Left ventricle myocardium superior (tissue), 1 donor: ENCODE measurements around the gene ATP6V0D1. TPM values are rescaled to one million over a fixed set of nuclear protein-coding genes. Genes with fewer than 3 reads are reported as not detected.
A peak's percentile ranks its signal among the peaks of the same experiment; 100 is the strongest.
"Not testable (repeated sequence)": the region's sequence is repeated elsewhere in the genome, so short reads cannot be mapped to it uniquely, and the experiment has no call there.

Experiments
- ATAC-seq: fragments of 200-7000 bp; cut with Tn5 transposase; one replicate; pipeline ENCODE4 v1.9.1; 2020; ENCODE audit warnings: mild to moderate bottlenecking, moderate library complexity
- DNase-seq: peaks from one replicate; pipeline ENCODE4 v3.0.0-alpha.2; 2020
- intact Hi-C: fragments of 100-400 bp; cut with micrococcal nuclease; formaldehyde crosslinking; loops from one replicate; pipeline ENCODE4 v1.11.0; 2022
- total RNA-seq: library from RNA; stranded (reverse); fragmentation: NEBNext Ultra II Directional; extraction: Animal tissue kit (Norgen Biotek cat#: 25700); gene quantifications from one replicate; pipeline ENCODE4 v1.2.1, GENCODE V29; 2021
- donor health status: DM: no; HTN: yes; CAD: no; lungs with severe emphysema.

Gene ATP6V0D1
- total RNA-seq, 1 donor from 2014 or later, result 66.6 TPM

GRCh38 chr16:67509016-67509415 lies 28.1 kb upstream of the ATP6V0D1 start:
- intact Hi-C loops, result no loop called here
- DNase-seq (peak; percentile 9), ATAC-seq (no peak)

GRCh38 chr16:67506468-67506867 lies 25.5 kb upstream of the ATP6V0D1 start:
- intact Hi-C loops, result no loop called here
- ATAC-seq, result no peak

GRCh38 chr16:67504031-67505021 lies 23.4 kb upstream of the ATP6V0D1 start:
- intact Hi-C loops, result no loop called here
- DNase-seq, result peak; percentile 65
- peak; percentile 88 for ATAC-seq

More at GRCh38 chr16:67506468-67506867, 25.5 kb upstream of the ATP6V0D1 start:
- no peak for DNase-seq

GRCh38 chr16:67499106-67499505 lies 18.1 kb upstream of the ATP6V0D1 start:
- peak; percentile 87 for ATAC-seq
- intact Hi-C loops, result no loop called here
- peak; percentile 55 for DNase-seq

GRCh38 chr16:67490335-67491096 lies 9.6 kb upstream of the ATP6V0D1 start:
- intact Hi-C loops, result no loop called here

GRCh38 chr16:67489401-67490083 lies 8.6 kb upstream of the ATP6V0D1 start:
- ATAC-seq, result peak; percentile 60
- no peak for DNase-seq
- intact Hi-C loops, result no loop called here

More at GRCh38 chr16:67490335-67491096, 9.6 kb upstream of the ATP6V0D1 start:
- no peak for ATAC-seq
- no peak for DNase-seq

- DNase-seq, ATAC-seq, intact Hi-C loops: not testable (repeated sequence)
Measured at GRCh38 chr16:67487561-67487960, 6.6 kb upstream of the ATP6V0D1 start.

- intact Hi-C loops, result no loop called here
- DNase-seq (peak; percentile 20), ATAC-seq (no peak)
Measured at GRCh38 chr16:67486805-67487204, 5.8 kb upstream of the ATP6V0D1 start.

GRCh38 chr16:67483731-67484525 lies 3.0 kb upstream of the ATP6V0D1 start:
- peak; percentile 28 for DNase-seq
- ATAC-seq, result no peak
- intact Hi-C loops, result no loop called here

GRCh38 chr16:67483150-67483549 lies 2.2 kb upstream of the ATP6V0D1 start, which contains the start of gene AGRP:
AGRP (minus strand) TSS chr16:67483547; CDS start chr16:67483398, 149 bp downstream.
- DNase-seq, result peak; percentile 16
- no peak for ATAC-seq
- intact Hi-C loops, result no loop called here

GRCh38 chr16:67482233-67482924 lies 1.4 kb upstream of the ATP6V0D1 start:
- intact Hi-C loops, result no loop called here
- DNase-seq (peak; percentile 31), ATAC-seq (no peak)

- ATAC-seq (peak; percentile 31), DNase-seq (peak; percentile 74)
- intact Hi-C loops, result no loop called here
Measured at GRCh38 chr16:67481561-67482232, 740 bp upstream of the ATP6V0D1 start.

- intact Hi-C loops, result no loop called here
- no peak for ATAC-seq
- DNase-seq, result no peak
Measured at GRCh38 chr16:67477960-67478554, 2.9 kb downstream of the ATP6V0D1 start.

GRCh38 chr16:67474551-67475455 lies 6.2 kb downstream of the ATP6V0D1 start:
- no peak for ATAC-seq
- peak; percentile 38 for DNase-seq
- intact Hi-C loops, result no loop called here

- peak; percentile 17 for DNase-seq
- intact Hi-C loops, result no loop called here
- no peak for ATAC-seq
Measured at GRCh38 chr16:67471758-67472384, 9.1 kb downstream of the ATP6V0D1 start.
